Mucosa of descending colon (tissue), 3 donors: ENCODE measurements around the gene CZIB. TPM values are rescaled to one million over a fixed set of nuclear protein-coding genes. Genes with fewer than 3 reads are reported as not detected.

Experiments used
- ATAC-seq: fragments of 200-7000 bp; cut with Tn5 transposase; one replicate; pipeline ENCODE4 v1.9.1; 2020; ENCODE audit warnings: mild to moderate bottlenecking, moderate library complexity
- DNase-seq, 3 donors: peaks; one replicate each; pipeline ENCODE4 v3.0.0-alpha.2; 2020
- H3K36me3 ChIP-seq: fragments of 200-600 bp; one replicate; pipeline ENCODE4 v1.8.0; 2021; ENCODE audit warnings: low read depth, mild to moderate bottlenecking
- H3K4me1 ChIP-seq: fragments of 200-600 bp; one replicate; pipeline ENCODE4 v1.8.0; 2021; ENCODE audit warnings: low read depth, mild to moderate bottlenecking
- H3K4me3 ChIP-seq: fragments of 200-600 bp; one replicate; pipeline ENCODE4 v1.8.0; 2021; ENCODE audit warnings: mild to moderate bottlenecking
- H3K9me3 ChIP-seq: fragments of 200-600 bp; one replicate; pipeline ENCODE4 v1.8.0; 2021; ENCODE audit warnings: mild to moderate bottlenecking
- CTCF ChIP-seq: fragments of 200-600 bp; IDR thresholded peaks from one replicate; pipeline ENCODE4 v1.8.0; 2022; ENCODE audit warnings: antibody characterized with exemption, mild to moderate bottlenecking
- intact Hi-C, 2 donors: fragments of 100-400 bp; cut with DNase I in 1 of 2; cut with micrococcal nuclease in 1 of 2; formaldehyde crosslinking; loops; one replicate each; pipeline versions ENCODE4 v1.11.0 to v1.11.1; 2022; cut with DNase I, micrococcal nuclease
- total RNA-seq, 3 donors: library from RNA; stranded (reverse); fragmentation: NEBNext Ultra II Directional in 2 of 3; extraction: Animal tissue kit (Norgen Biotek cat#: 25700) in 2 of 3; gene quantifications; one replicate each; pipeline versions ENCODE4 v1.2.1 to v1.2.4, GENCODE V29; 2021 to 2023
- donor health status: DM: no; HTN: no; CAD: no; lungs with moderate emphysema.
- donor health status: DM: no; HTN: no; CAD: no.
- donor health status: DM: no; HTN: yes; CAD: no.

CZIB gene
- total RNA-seq, 3 donors from 2014 or later = 38.1 to 65.7 (median 40.6) TPM

- Histone ChIP-seq H3K4me1 (no peaks in the 10 kb centered on the region), H3K36me3 (no peaks in the 10 kb centered on the region), H3K9me3 (no peaks in the 10 kb centered on the region), H3K4me3 (no peak overlapping the region)
- no peak for DNase-seq
- intact Hi-C loops = no loop called here
- ATAC-seq = no peak
- TF ChIP-seq CTCF = no peak
Observed at GRCh38 chr1:53257454-53258081, 37.1 kb upstream of the CZIB start.

GRCh38 chr1:53256511-53257453 lies 36.3 kb upstream of the CZIB start:
- TF ChIP-seq CTCF = no peak
- intact Hi-C loops = no loop called here
- Histone ChIP-seq H3K4me3 (no peak overlapping the region), H3K9me3 (no peaks in the 10 kb centered on the region), H3K36me3 (no peaks in the 10 kb centered on the region), H3K4me1 (no peaks in the 10 kb centered on the region)
- ATAC-seq = no peak
- DNase-seq = no peak

GRCh38 chr1:53255031-53255430 lies 34.6 kb upstream of the CZIB start:
- Histone ChIP-seq H3K4me3 (no peak overlapping the region), H3K36me3 (no peaks in the 10 kb centered on the region), H3K9me3 (no peaks in the 10 kb centered on the region), H3K4me1 (no peaks in the 10 kb centered on the region)
- TF ChIP-seq CTCF = no peak
- DNase-seq (no peak), ATAC-seq (no peak)
- intact Hi-C loops = no loop called here

GRCh38 chr1:53254011-53254640 lies 33.7 kb upstream of the CZIB start:
- TF ChIP-seq CTCF = no peak
- H3K4me3 ChIP-seq = no peak overlapping the region
- H3K9me3 ChIP-seq = no peaks in the 10 kb centered on the region
- H3K36me3 ChIP-seq = no peaks in the 10 kb centered on the region
- DNase-seq (no peak), ATAC-seq (no peak)
- H3K4me1 ChIP-seq = no peaks in the 10 kb centered on the region
- intact Hi-C loops = no loop called here

- DNase-seq (no peak), ATAC-seq (no peak)
- no peaks in the 10 kb centered on the region for H3K36me3 ChIP-seq
- no peak for TF ChIP-seq CTCF
- H3K9me3 ChIP-seq = no peaks in the 10 kb centered on the region
- no peaks in the 10 kb centered on the region for H3K4me1 ChIP-seq
- intact Hi-C loops = no loop called here
- no peak overlapping the region for H3K4me3 ChIP-seq
Observed at GRCh38 chr1:53250325-53250724, 29.9 kb upstream of the CZIB start.
